ENCODE results near the gene MRPS17. TPM values are rescaled to one million over a fixed set of nuclear protein-coding genes. Genes with fewer than 3 reads are reported as not detected.

MRPS17 gene
- total RNA-seq, 4 donors from 2014 or later = 3.2 to 20.9 (median 8.0) TPM

DNA sequence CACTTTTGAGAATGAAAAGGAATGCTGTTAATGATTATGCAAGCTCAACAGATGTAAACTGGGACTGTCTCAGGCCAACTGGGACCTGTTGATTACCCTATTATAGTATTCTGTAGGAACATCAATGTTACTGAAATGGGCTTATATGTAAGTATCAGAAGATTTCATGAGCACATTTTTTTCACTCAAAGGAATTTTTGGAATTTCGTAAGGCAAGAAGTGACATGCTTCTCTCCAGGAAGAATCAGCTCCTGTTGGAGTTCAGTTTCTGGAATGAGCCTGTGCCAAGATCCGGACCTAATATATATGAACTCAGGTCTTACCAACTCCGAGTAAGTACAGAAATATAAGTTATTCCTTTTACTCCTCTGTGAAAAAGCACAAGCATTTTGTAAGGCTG lies 31.9 kb downstream of the MRPS17 start:
- no peak for TF ChIP-seq POLR2A (IDR thresholded peaks at IDR 0.05)
- Histone ChIP-seq H3K4me3 (no peak overlapping the region), H3K9me3 (no peaks in the 10 kb centered on the region), H3K36me3 (no peaks in the 10 kb centered on the region), H3K27me3 (no peaks in the 10 kb centered on the region), H3K4me1 (no peaks in the 10 kb centered on the region), H3K27ac (no peak overlapping the region)
- DNase-seq = no peak
- intact Hi-C loops (cut with DNase I; ENCODE audit: low total_unique reads) = no loop called here

DNA sequence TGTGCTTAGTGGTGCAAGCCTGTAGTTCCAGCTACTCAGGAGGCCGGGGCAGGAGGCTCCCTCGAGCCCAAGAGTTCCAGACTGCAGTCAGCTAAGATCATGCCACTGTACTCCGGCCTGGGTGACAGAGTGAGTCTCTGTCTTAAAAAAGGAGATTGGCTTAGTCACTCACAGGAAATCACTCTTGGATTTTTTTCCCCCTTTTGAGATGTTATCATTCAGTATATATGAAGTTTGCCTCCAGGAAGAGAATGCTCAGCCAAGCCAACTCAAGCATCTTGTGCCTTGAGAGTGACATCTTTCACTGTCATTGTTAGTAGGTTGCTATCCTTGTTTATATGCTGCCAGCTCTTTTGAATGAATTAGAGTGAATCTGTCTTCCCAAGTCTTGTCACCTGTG lies 40.7 kb downstream of the MRPS17 start:
- TF ChIP-seq POLR2A (IDR thresholded peaks at IDR 0.05) = no peak
- TF ChIP-seq, protein P1, sequence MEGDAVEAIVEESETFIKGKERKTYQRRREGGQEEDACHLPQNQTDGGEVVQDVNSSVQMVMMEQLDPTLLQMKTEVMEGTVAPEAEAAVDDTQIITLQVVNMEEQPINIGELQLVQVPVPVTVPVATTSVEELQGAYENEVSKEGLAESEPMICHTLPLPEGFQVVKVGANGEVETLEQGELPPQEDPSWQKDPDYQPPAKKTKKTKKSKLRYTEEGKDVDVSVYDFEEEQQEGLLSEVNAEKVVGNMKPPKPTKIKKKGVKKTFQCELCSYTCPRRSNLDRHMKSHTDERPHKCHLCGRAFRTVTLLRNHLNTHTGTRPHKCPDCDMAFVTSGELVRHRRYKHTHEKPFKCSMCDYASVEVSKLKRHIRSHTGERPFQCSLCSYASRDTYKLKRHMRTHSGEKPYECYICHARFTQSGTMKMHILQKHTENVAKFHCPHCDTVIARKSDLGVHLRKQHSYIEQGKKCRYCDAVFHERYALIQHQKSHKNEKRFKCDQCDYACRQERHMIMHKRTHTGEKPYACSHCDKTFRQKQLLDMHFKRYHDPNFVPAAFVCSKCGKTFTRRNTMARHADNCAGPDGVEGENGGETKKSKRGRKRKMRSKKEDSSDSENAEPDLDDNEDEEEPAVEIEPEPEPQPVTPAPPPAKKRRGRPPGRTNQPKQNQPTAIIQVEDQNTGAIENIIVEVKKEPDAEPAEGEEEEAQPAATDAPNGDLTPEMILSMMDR (IDR thresholded peaks at IDR 0.05) = no peak
- no peak for DNase-seq
- H3K27ac ChIP-seq = no peak overlapping the region
- intact Hi-C loops (cut with DNase I; ENCODE audit: low total_unique reads) = no loop called here
- no peaks in the 10 kb centered on the region for H3K27me3 ChIP-seq
- no peaks in the 10 kb centered on the region for H3K9me3 ChIP-seq
- H3K4me1 ChIP-seq = no peaks in the 10 kb centered on the region
- no peaks in the 10 kb centered on the region for H3K36me3 ChIP-seq
- H3K4me3 ChIP-seq = no peak overlapping the region

DNA sequence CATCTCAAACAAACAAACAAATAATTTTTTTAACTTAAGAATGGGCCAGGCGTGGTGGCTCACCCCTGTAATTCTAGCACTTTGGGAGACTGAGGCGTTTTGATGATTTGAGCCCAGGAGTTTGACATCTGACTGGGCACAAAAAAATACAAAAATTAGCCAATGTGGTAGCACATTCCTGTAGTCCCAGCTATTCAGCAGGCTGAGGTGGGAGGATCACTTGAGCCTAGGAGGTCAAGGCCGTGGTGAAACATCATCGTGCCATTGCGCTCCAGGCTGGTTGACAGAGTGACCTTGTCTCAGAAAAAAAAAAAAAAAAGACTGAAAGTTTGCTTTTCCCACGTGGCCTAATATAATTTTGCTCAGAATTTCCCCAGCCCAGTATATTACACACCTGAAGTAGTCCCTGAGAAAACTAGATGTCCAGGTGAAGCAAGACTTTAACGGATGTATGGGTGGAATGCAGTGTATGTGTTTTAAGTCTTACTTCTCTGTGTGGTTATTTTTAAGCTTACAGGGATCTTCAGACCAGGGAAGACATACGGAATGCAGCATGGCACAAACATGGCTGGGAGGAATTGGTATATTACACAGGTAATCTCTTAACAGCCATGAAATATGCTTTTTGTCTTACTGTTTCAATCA lies 45.3 kb downstream of the MRPS17 start:
- Histone ChIP-seq H3K9me3 (no peaks in the 10 kb centered on the region), H3K27me3 (no peaks in the 10 kb centered on the region), H3K4me1 (no peaks in the 10 kb centered on the region), H3K36me3 (no peaks in the 10 kb centered on the region), H3K4me3 (no peak overlapping the region), H3K27ac (no peak overlapping the region)
- DNase-seq = no peak
- intact Hi-C loops (cut with DNase I; ENCODE audit: low total_unique reads) = no loop called here
- TF ChIP-seq POLR2A (IDR thresholded peaks at IDR 0.05) = no peak
- TF ChIP-seq, protein P1 (IDR thresholded peaks at IDR 0.05) = no peak

DNA sequence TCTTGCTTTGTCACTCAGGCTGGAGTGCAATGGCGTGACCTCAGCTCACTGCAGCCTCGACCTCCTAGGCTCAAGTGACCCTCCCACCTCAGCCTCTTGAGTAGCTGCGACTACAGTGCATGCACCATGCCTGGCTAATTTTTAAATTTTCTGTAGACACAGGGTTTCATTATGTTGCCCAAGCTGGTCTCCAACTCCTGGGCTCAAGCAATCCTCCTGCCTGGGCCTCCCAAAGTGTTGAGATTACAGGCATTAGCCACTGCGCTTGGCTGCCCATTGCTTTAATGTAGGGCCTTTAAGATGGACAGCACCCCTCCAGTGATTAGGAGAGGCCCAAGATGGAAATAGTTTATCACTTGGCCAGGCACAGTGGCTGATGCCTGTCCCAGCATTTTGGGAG lies 52.1 kb downstream of the MRPS17 start:
- no peak overlapping the region for H3K4me3 ChIP-seq
- TF ChIP-seq POLR2A (IDR thresholded peaks at IDR 0.05) = no peak
- TF ChIP-seq, protein P1 (IDR thresholded peaks at IDR 0.05) = no peak
- H3K36me3 ChIP-seq = no peaks in the 10 kb centered on the region
- H3K4me1 ChIP-seq = no peaks in the 10 kb centered on the region
- H3K27ac ChIP-seq = no peak overlapping the region
- no peaks in the 10 kb centered on the region for H3K27me3 ChIP-seq
- DNase-seq = no peak
- no peaks in the 10 kb centered on the region for H3K9me3 ChIP-seq
- intact Hi-C loops (cut with DNase I; ENCODE audit: low total_unique reads) = loop anchor here (5.0 kb wide), 1 partner anchor 74 kb away; no protein-coding TSS in a partner anchor

Other genes with a start within 250 kb of the MRPS17 start
- gene SEPTIN14, start 89.1 kb upstream of the MRPS17 start, total RNA-seq = not detected
- gene ZNF713, start 64.4 kb upstream of the MRPS17 start, total RNA-seq = 10 to 100 TPM in 1 of 4 donors, 1 to 10 TPM in 2, under 1 TPM in 1; 0.26 to 28.4 (median 6.7) TPM
- gene NIPSNAP2, start 12.7 kb downstream of the MRPS17 start, total RNA-seq = 10 to 100 TPM; 51.8 to 80.6 (median 69.9) TPM
- gene PSPH, start 99.6 kb downstream of the MRPS17 start, total RNA-seq = 10 to 100 TPM in 3 of 4 donors, 1 to 10 TPM in 1; 4.5 to 25.6 (median 16.7) TPM
- 100 to 1,000 TPM in 3 of 4 donors, 10 to 100 TPM in 1; 88.0 to 255 (median 194) TPM for gene CCT6A, start 99.9 kb downstream of the MRPS17 start, total RNA-seq
- gene SUMF2, start 112.4 kb downstream of the MRPS17 start, total RNA-seq = 100 to 1,000 TPM in 2 of 4 donors, 10 to 100 TPM in 2; 61.2 to 110 (median 86.5) TPM
- gene PHKG1, start 141.1 kb downstream of the MRPS17 start, total RNA-seq = 1 to 10 TPM in 1 of 4 donors, under 1 TPM in 1, not detected in 2; 0.97 to 4.7 TPM
- gene CHCHD2, start 154.6 kb downstream of the MRPS17 start, total RNA-seq = 100 to 1,000 TPM; 193 to 900 (median 353) TPM
- not detected for gene NUPR2, start 164.5 kb downstream of the MRPS17 start, total RNA-seq